BLaER1 (cell line): ENCODE measurements around the gene KLK15.
A peak's percentile ranks its signal among the peaks of the same experiment; 100 is the strongest.

Source experiments
- H3K27ac ChIP-seq: shearing (Covaris generic); formaldehyde crosslinking; 2 replicates; pipeline ENCODE4 v1.8.1; 2022
- H3K27me3 ChIP-seq: shearing (Covaris generic); formaldehyde crosslinking; 2 replicates; pipeline ENCODE4 v1.8.1; 2022
- H3K36me3 ChIP-seq: shearing (Covaris generic); formaldehyde crosslinking; 2 replicates; pipeline ENCODE4 v1.8.1; 2022
- H3K4me1 ChIP-seq: shearing (Covaris generic); formaldehyde crosslinking; 2 replicates; pipeline ENCODE4 v1.8.1; 2022
- H3K4me2 ChIP-seq: shearing (Covaris generic); formaldehyde crosslinking; 2 replicates; pipeline ENCODE4 v1.8.1; 2022
- H3K4me3 ChIP-seq: shearing (Covaris generic); formaldehyde crosslinking; 2 replicates; pipeline ENCODE4 v1.8.1; 2022
- H3K9ac ChIP-seq: shearing (Covaris generic); formaldehyde crosslinking; 2 replicates; pipeline ENCODE4 v1.8.1; 2022
- H3K9me3 ChIP-seq: shearing (Covaris generic); formaldehyde crosslinking; 2 replicates; pipeline ENCODE4 v1.8.1; 2022
- H4K20me1 ChIP-seq: shearing (Covaris generic); formaldehyde crosslinking; 2 replicates; pipeline ENCODE4 v1.8.1; 2022
- Cebpa-rat ChIP-seq: shearing (Covaris generic); IDR thresholded peaks from 2 replicates; pipeline ENCODE4 v1.8.1; 2022

Gene KLK15

GRCh38 chr19:50844296-50844935 lies 11.0 kb upstream of the KLK15 start:
- H3K4me2 ChIP-seq = peak overlapping the region; percentile 85
- peak overlapping the region; percentile 36; the same call in 1 of the 2 replicates for H3K9ac ChIP-seq
- peak overlapping the region; percentile 37 for H3K4me3 ChIP-seq
- TF ChIP-seq Cebpa-rat = no peak
- no peaks in the 10 kb centered on the region for H3K27me3 ChIP-seq
- peaks cover 20% of the 10 kb centered on the region for H3K4me1 ChIP-seq
- H3K36me3 ChIP-seq = no peaks in the 10 kb centered on the region
- peak overlapping the region; percentile 47; the same call in 1 of the 2 replicates for H3K27ac ChIP-seq
- no peaks in the 10 kb centered on the region for H4K20me1 ChIP-seq
- peaks cover 16% of the 10 kb centered on the region for H3K9me3 ChIP-seq

GRCh38 chr19:50843701-50844221 lies 10.4 kb upstream of the KLK15 start:
- peak overlapping the region; percentile 47; the same call in 1 of the 2 replicates for H3K27ac ChIP-seq
- H3K9me3 ChIP-seq = peaks cover 16% of the 10 kb centered on the region
- H3K4me2 ChIP-seq = peak overlapping the region; percentile 85
- TF ChIP-seq Cebpa-rat = no peak
- H3K27me3 ChIP-seq = no peaks in the 10 kb centered on the region
- H3K4me3 ChIP-seq = peak overlapping the region; percentile 37
- peaks cover 20% of the 10 kb centered on the region for H3K4me1 ChIP-seq
- H3K9ac ChIP-seq = 0 out of 2 replicates have a peak overlapping the region, but pooled peaks have one; percentile 36
- H3K36me3 ChIP-seq = no peaks in the 10 kb centered on the region
- H4K20me1 ChIP-seq = no peaks in the 10 kb centered on the region

- Histone ChIP-seq H3K27ac (no peak overlapping the region), H3K9me3 (peaks cover 16% of the 10 kb centered on the region), H3K27me3 (no peaks in the 10 kb centered on the region), H4K20me1 (no peaks in the 10 kb centered on the region), H3K4me3 (no peak overlapping the region), H3K9ac (no peak overlapping the region), H3K36me3 (no peaks in the 10 kb centered on the region), H3K4me2 (no peak overlapping the region), H3K4me1 (peaks cover 25% of the 10 kb centered on the region)
- no peak for TF ChIP-seq Cebpa-rat
Observed at GRCh38 chr19:50843205-50843604, 9.8 kb upstream of the KLK15 start.

GRCh38 chr19:50842130-50842529 lies 8.8 kb upstream of the KLK15 start:
- H3K27me3 ChIP-seq = no peaks in the 10 kb centered on the region
- H3K4me3 ChIP-seq = no peak overlapping the region
- H3K27ac ChIP-seq = no peak overlapping the region

GRCh38 chr19:50839712-50840655 lies 6.6 kb upstream of the KLK15 start:
- Histone ChIP-seq H3K9ac (no peak overlapping the region), H3K36me3 (no peaks in the 10 kb centered on the region), H3K4me3 (no peak overlapping the region), H3K4me2 (no peak overlapping the region), H4K20me1 (no peaks in the 10 kb centered on the region), H3K27me3 (no peaks in the 10 kb centered on the region), H3K4me1 (peaks cover 49% of the 10 kb centered on the region), H3K27ac (no peak overlapping the region), H3K9me3 (peaks cover 16% of the 10 kb centered on the region)
- TF ChIP-seq Cebpa-rat = no peak

More at GRCh38 chr19:50842130-50842529, 8.8 kb upstream of the KLK15 start:
- no peak for TF ChIP-seq Cebpa-rat
- Histone ChIP-seq H3K4me2 (no peak overlapping the region), H3K9me3 (peaks cover 16% of the 10 kb centered on the region), H3K36me3 (no peaks in the 10 kb centered on the region), H3K4me1 (peaks cover 36% of the 10 kb centered on the region), H3K9ac (no peak overlapping the region), H4K20me1 (no peaks in the 10 kb centered on the region)

GRCh38 chr19:50838239-50838638 lies 4.9 kb upstream of the KLK15 start:
- H3K27me3 ChIP-seq = no peaks in the 10 kb centered on the region
- H3K9ac ChIP-seq = no peak overlapping the region
- H3K9me3 ChIP-seq = peaks cover 15% of the 10 kb centered on the region
- no peaks in the 10 kb centered on the region for H4K20me1 ChIP-seq
- H3K4me2 ChIP-seq = peak overlapping the region; percentile 55
- peak overlapping the region; percentile 18 for H3K27ac ChIP-seq
- H3K4me3 ChIP-seq = no peak overlapping the region
- peaks cover 39% of the 10 kb centered on the region for H3K4me1 ChIP-seq
- no peak for TF ChIP-seq Cebpa-rat
- no peaks in the 10 kb centered on the region for H3K36me3 ChIP-seq

- H3K9me3 ChIP-seq = peaks cover 6% of the 10 kb centered on the region
- TF ChIP-seq Cebpa-rat = no peak
- peak overlapping the region; percentile 96 for H3K4me2 ChIP-seq
- H3K9ac ChIP-seq = no peak overlapping the region
- H3K36me3 ChIP-seq = no peaks in the 10 kb centered on the region
- no peaks in the 10 kb centered on the region for H3K27me3 ChIP-seq
- peaks cover 39% of the 10 kb centered on the region for H3K4me1 ChIP-seq
- H4K20me1 ChIP-seq = no peaks in the 10 kb centered on the region
- no peak overlapping the region for H3K27ac ChIP-seq
- no peak overlapping the region for H3K4me3 ChIP-seq
Observed at GRCh38 chr19:50837300-50837699, 3.9 kb upstream of the KLK15 start.

- H3K9me3 ChIP-seq = no peaks in the 10 kb centered on the region
- H3K27ac ChIP-seq = 0 out of 2 replicates have a peak overlapping the region, but pooled peaks have one; percentile 64
- no peaks in the 10 kb centered on the region for H3K27me3 ChIP-seq
- TF ChIP-seq Cebpa-rat = no peak
- H3K4me2 ChIP-seq = peak overlapping the region; percentile 96
- peaks cover 39% of the 10 kb centered on the region for H3K4me1 ChIP-seq
- H3K4me3 ChIP-seq = peak overlapping the region; percentile 77
- no peaks in the 10 kb centered on the region for H3K36me3 ChIP-seq
- H4K20me1 ChIP-seq = no peaks in the 10 kb centered on the region
- 0 out of 2 replicates have a peak overlapping the region, but pooled peaks have one; percentile 14 for H3K9ac ChIP-seq
Observed at GRCh38 chr19:50836543-50837195, 3.3 kb upstream of the KLK15 start.

- Histone ChIP-seq H3K4me3 (peak overlapping the region; percentile 77), H4K20me1 (no peaks in the 10 kb centered on the region), H3K27me3 (no peaks in the 10 kb centered on the region), H3K4me2 (peak overlapping the region; percentile 96), H3K9me3 (no peaks in the 10 kb centered on the region), H3K36me3 (no peaks in the 10 kb centered on the region), H3K27ac (peak overlapping the region; percentile 64), H3K4me1 (peaks cover 39% of the 10 kb centered on the region), H3K9ac (peak overlapping the region; percentile 79)
- no peak for TF ChIP-seq Cebpa-rat
Observed at GRCh38 chr19:50835785-50836542, 2.6 kb upstream of the KLK15 start.
